VCaP (cell line): Measurements from ENCODE around the gene ZNF326.
"Not testable (repeated sequence)": the region's sequence is repeated elsewhere in the genome, so short reads cannot be mapped to it uniquely, and the experiment has no call there.

ENCODE experiments used
- H3K27ac ChIP-seq: fragments of 450-650 bp; 2 replicates; pipeline ENCODE4 v1.5.1; 2017
- TF ChIP-seq, protein P1 (sequence below): fragments of 450-650 bp; conservative IDR thresholded peaks from 2 replicates; pipeline ENCODE4 v1.5.1; 2017; ENCODE audit warnings: mild to moderate bottlenecking, moderate library complexity

Gene ZNF326

GRCh38 chr1:89972024-89972423 is 22.9 kb upstream of the ZNF326 start:
- H3K27ac ChIP-seq, result no peak overlapping the region
- TF ChIP-seq, protein P1, sequence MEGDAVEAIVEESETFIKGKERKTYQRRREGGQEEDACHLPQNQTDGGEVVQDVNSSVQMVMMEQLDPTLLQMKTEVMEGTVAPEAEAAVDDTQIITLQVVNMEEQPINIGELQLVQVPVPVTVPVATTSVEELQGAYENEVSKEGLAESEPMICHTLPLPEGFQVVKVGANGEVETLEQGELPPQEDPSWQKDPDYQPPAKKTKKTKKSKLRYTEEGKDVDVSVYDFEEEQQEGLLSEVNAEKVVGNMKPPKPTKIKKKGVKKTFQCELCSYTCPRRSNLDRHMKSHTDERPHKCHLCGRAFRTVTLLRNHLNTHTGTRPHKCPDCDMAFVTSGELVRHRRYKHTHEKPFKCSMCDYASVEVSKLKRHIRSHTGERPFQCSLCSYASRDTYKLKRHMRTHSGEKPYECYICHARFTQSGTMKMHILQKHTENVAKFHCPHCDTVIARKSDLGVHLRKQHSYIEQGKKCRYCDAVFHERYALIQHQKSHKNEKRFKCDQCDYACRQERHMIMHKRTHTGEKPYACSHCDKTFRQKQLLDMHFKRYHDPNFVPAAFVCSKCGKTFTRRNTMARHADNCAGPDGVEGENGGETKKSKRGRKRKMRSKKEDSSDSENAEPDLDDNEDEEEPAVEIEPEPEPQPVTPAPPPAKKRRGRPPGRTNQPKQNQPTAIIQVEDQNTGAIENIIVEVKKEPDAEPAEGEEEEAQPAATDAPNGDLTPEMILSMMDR, result no peak

DNA sequence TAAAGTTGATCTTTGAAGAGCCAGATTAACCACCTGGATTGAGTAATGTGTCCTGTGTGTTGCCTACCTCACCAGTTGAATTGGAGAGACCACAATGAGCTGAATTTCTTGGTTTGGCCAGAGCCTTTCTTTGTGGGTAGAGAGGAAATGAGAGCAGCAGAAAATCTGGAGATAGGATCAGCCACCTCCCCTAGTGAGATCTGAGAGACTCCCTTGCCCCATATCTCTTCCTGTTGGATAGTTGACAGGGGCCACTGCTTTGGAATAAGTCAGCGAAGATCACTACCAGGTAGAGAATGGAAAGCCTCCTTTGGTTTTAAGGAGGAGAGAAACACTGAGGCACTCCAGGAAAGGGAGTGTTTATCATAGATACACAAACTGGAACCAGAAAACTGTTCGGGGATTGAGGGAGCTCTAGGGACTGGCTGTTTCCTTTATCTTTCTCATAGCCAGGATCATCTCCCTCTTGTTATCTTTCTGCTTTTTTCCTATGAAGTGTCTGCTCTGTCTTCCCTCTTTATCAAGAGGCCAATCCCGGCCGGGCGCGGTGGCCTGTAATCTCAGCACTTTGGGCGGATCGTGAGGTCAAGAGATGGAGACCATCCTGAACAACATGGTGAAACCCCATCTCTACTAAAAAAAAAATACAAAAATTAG is 21.3 kb upstream of the ZNF326 start:
- TF ChIP-seq, protein P1, result no peak
- no peak overlapping the region for H3K27ac ChIP-seq

DNA sequence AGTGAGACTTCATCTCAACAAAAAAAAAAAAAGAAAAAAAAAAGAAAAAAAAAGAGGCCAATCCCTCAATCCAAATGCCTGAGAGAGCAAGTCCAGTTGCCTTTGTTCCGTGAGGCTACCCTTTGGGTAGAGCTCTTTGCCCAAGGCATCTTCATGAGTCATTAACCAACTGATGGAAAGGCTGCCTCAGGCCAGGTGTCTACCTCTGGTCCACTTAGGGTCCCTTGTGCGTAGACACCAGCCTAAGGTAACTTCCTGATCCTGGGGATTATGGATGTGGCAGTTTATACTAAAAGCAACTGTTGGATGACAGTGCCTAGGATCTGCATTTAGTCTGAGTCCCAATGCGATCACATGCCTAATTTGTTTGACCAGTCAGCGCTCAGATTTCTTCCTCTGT is 20.7 kb upstream of the ZNF326 start:
- H3K27ac ChIP-seq, result no peak overlapping the region
- TF ChIP-seq, protein P1, result no peak

- H3K27ac ChIP-seq, result no peak overlapping the region
These were observed 20.0 kb upstream of the ZNF326 start for GRCh38 chr1:89974696-89975470.

DNA sequence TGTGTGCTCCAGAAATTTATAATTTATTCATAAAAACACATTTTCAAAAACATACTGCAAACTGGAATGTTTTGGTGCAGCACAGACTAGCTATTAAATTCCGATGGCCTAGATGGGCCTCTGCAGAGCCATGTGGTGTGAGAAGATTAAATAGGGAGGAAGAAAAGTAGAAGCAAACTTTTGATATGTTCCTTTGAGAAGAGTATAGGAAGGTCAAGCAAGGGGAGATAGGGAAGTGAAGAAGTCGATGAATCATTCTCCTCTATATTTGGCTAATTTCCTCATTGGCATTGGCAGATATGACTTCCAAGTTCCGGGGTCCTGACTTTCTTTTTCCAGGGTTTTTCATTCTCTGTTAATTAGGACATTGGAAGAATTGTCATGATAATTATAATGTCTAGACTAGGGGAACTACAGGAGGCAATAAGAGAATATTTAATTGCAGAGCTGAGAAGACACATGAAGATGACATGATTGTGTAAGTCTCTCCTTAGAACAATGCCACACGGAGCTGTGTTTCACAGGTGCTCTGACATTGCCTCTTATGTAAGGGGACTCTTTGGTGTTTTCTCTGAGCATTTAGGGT is 19.3 kb upstream of the ZNF326 start:
- TF ChIP-seq, protein P1, result no peak
- H3K27ac ChIP-seq, result no peak overlapping the region

More at GRCh38 chr1:89974696-89975470, 20.0 kb upstream of the ZNF326 start:
- TF ChIP-seq, protein P1, result no peak

DNA sequence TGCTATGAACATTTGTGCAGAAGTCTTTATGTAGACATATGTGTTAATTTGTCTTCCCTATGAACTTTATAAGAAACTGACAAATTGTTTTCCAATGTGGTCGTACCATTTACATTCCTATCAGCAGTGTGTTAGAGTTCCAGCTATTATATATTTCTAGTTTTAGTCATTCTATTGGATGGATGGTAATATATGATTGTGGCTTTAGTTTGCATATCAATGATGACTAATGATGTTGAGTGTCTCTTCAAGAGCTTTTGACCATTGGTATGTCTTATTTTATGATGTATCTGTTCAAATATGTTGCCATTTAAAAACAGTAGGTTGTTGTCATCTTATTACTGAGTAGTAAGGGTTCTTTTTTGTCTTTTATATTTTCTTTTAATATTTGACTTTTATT is 16.2 kb upstream of the ZNF326 start:
- TF ChIP-seq, protein P1, result no peak
- H3K27ac ChIP-seq, result no peak overlapping the region

GRCh38 chr1:89980605-89981004 is 14.3 kb upstream of the ZNF326 start:
- no peak overlapping the region for H3K27ac ChIP-seq
- TF ChIP-seq, protein P1, result no peak

- H3K27ac ChIP-seq, result not testable (repeated sequence)
These were observed 12.1 kb upstream of the ZNF326 start for GRCh38 chr1:89982846-89983245.

- not testable (repeated sequence) for H3K27ac ChIP-seq
These were observed 10.3 kb upstream of the ZNF326 start for GRCh38 chr1:89984564-89985116.
